MCF 10A (cell line): ENCODE data around the gene THOC2. TPM values are rescaled to one million over a fixed set of nuclear protein-coding genes. Genes with fewer than 3 reads are reported as not detected.

Experiments
- BruUV-seq: library from RNA; stranded (reverse); fragments of 400-500 nt; replicated peaks from 2 replicates; lab custom pipeline; 2021; lab: Mats Ljungman, UMichigan
- CTCF ChIA-PET: fragments of 300-600 bp; sonication (Branson Sonifier 250); formaldehyde crosslinking; extraction: SDS; loops from one replicate; lab custom pipeline; 2021; ENCODE audit warnings: antibody characterized with exemption, inconsistent platforms; lab: Yijun Ruan, JAX
- POLR2A ChIA-PET: fragments of 300-600, 350-650 bp; sonication (Branson Sonifier 250); formaldehyde crosslinking; extraction: SDS; loops from one replicate; lab custom pipeline; 2020; ENCODE audit warnings: antibody characterized with exemption, inconsistent platforms; lab: Yijun Ruan, JAX
- DNase-seq: peaks from one replicate; pipeline ENCODE4 v3.0.0-alpha.2; 2018; ENCODE audit not compliant: unreplicated experiment
- H3K27ac Mint-ChIP-seq: one replicate; pipeline ENCODE4 v1.8.0; 2022; ENCODE audit warnings: mild to moderate bottlenecking, low read depth, mixed read lengths; ENCODE audit not compliant: unreplicated experiment
- H3K27me3 Mint-ChIP-seq: one replicate; pipeline ENCODE4 v1.8.0; 2022; ENCODE audit warnings: mixed read lengths; ENCODE audit not compliant: insufficient read depth, unreplicated experiment
- H3K36me3 Mint-ChIP-seq: one replicate; pipeline ENCODE4 v1.8.0; 2022; ENCODE audit warnings: mild to moderate bottlenecking, moderate library complexity, mixed read lengths; ENCODE audit not compliant: insufficient read depth, unreplicated experiment
- H3K4me1 Mint-ChIP-seq: one replicate; pipeline ENCODE4 v1.8.0; 2022; ENCODE audit warnings: mixed read lengths; ENCODE audit not compliant: insufficient read depth, unreplicated experiment
- H3K4me3 Mint-ChIP-seq: one replicate; pipeline ENCODE4 v1.8.0; 2022; ENCODE audit warnings: mild to moderate bottlenecking, moderate library complexity, mixed read lengths; ENCODE audit not compliant: unreplicated experiment
- H3K9me3 Mint-ChIP-seq: one replicate; pipeline ENCODE4 v1.8.0; 2022; ENCODE audit warnings: mixed read lengths; ENCODE audit not compliant: unreplicated experiment
- intact Hi-C: fragments of 100-400 bp; cut with micrococcal nuclease; formaldehyde crosslinking; loops from 2 replicates; pipeline ENCODE4 v1.14.1; 2022
- total RNA-seq: library from RNA; stranded (reverse); gene quantifications from 2 replicates; pipeline ENCODE4 v1.2.3, GENCODE V29; 2022
- TF ChIP-seq, protein P1 (sequence below): fragments of 200-600 bp; IDR thresholded peaks from one replicate; pipeline ENCODE4 v1.8.0; 2022; ENCODE audit warnings: antibody characterized with exemption, mild to moderate bottlenecking; ENCODE audit not compliant: unreplicated experiment

Gene THOC2
- total RNA-seq, 1 experiment from 2014 or later, result 75.4 TPM

DNA sequence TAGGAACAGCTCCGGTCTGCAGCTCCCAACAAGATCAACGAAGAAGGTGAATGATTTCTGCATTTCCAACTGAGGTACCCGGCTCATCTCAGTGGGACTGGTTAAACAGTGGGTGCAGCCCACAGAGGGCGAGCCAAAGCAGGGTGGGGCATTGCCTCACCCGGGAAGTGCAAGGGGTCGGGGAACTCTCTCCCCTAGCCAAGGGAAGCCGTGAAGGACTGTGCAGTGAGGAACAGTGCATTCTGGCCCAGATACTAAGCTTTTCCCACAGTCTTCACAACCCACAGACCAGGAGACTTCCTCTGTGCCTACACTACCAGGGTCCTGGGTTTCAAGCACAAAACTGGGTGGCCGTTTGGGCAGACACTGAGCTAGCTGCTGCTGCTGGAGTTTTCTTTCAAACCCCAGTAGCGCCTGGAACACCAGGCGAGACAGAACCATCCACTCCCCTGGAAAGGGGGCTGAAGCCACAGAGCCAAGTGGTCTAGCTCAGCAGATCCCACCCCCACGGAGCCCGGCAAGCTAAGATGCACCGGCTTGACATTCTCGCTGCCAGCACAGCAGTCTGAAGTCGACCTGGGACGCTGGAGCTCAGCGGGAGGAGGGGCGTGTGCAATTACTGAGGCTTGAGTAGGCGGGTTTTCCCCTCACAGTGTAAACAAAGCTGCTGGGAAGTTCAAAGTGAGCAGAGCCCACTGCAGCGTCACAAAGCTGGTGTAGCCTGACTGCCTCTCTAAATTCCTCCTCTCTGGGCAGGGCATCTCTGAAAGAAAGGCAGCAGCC, 84.6 kb downstream of the THOC2 start:
- DNase-seq, result no peak
- Mint-ChIP-seq H3K4me1 (no peaks in the 10 kb centered on the region), H3K27me3 (no peaks in the 10 kb centered on the region), H3K27ac (no peak overlapping the region), H3K4me3 (no peak overlapping the region), H3K9me3 (peaks cover 22% of the 10 kb centered on the region), H3K36me3 (peaks cover 28% of the 10 kb centered on the region)
- intact Hi-C loops, result no loop called here
- POLR2A ChIA-PET, result no interaction called here
- no TSS peak for BruUV-seq
- CTCF ChIA-PET, result interaction anchor here (0.6 kb wide), 1 partner anchor 193 kb away, joined by 3 read pairs; no protein-coding TSS in a partner anchor
- TF ChIP-seq, protein P1, sequence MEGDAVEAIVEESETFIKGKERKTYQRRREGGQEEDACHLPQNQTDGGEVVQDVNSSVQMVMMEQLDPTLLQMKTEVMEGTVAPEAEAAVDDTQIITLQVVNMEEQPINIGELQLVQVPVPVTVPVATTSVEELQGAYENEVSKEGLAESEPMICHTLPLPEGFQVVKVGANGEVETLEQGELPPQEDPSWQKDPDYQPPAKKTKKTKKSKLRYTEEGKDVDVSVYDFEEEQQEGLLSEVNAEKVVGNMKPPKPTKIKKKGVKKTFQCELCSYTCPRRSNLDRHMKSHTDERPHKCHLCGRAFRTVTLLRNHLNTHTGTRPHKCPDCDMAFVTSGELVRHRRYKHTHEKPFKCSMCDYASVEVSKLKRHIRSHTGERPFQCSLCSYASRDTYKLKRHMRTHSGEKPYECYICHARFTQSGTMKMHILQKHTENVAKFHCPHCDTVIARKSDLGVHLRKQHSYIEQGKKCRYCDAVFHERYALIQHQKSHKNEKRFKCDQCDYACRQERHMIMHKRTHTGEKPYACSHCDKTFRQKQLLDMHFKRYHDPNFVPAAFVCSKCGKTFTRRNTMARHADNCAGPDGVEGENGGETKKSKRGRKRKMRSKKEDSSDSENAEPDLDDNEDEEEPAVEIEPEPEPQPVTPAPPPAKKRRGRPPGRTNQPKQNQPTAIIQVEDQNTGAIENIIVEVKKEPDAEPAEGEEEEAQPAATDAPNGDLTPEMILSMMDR, result no peak

DNA sequence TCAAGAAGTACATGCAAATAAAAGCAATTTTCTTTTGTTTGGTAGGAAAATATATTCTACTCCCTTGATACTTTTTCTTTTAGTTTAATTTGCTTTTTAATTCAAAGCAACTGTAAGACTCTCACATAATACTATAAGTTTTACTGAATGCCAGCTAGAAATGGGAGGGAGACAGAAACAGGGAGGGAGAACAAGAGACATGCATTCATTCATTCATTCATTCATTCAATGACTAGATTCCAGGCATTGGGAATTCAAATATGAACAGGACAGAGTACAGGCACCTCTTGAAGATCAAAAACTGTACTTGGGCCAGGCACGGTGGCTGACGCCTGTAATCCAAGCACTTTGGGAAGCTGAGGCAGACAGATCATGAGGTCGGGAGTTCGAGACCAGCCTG, 85.6 kb downstream of the THOC2 start:
- intact Hi-C loops, result no loop called here
- Mint-ChIP-seq H3K9me3 (peaks cover 22% of the 10 kb centered on the region), H3K4me3 (no peak overlapping the region), H3K36me3 (peaks cover 19% of the 10 kb centered on the region), H3K27ac (no peak overlapping the region), H3K4me1 (no peaks in the 10 kb centered on the region), H3K27me3 (no peaks in the 10 kb centered on the region)
- TF ChIP-seq, protein P1, result no peak
- ChIA-PET CTCF (interaction anchor here (0.6 kb wide), 1 partner anchor 81 kb away, joined by 3 read pairs; no protein-coding TSS in a partner anchor), POLR2A (no interaction called here)
- BruUV-seq, result no TSS peak
- DNase-seq, result no peak

DNA sequence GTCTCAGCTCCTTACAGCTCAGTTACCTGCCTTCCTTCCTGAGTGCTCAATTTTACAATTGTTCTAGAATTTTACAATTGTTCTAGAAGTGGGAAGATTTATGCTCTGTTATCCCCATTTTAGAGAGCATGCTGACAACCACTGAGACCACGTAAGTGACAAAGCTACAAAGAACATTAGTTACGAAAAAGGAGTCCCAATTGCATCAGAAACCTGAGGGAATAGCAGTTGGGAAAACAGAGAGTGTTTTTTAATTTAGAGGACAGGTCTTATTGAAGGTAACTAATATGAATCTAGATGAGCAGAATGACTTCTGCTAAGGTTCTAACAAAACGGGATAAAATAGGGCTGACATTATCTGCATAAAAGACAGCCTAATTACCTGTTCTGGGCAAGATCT, 103.3 kb downstream of the THOC2 start:
- H3K27ac Mint-ChIP-seq, result no peak overlapping the region
- no peak overlapping the region for H3K4me3 Mint-ChIP-seq
- intact Hi-C loops, result no loop called here
- H3K36me3 Mint-ChIP-seq, result peaks cover 59% of the 10 kb centered on the region
- ChIA-PET POLR2A (interaction anchor here (0.6 to 1.3 kb wide), 2 partner anchors 10 to 671 kb away, joined by 3 to 4 read pairs; no protein-coding TSS in a partner anchor), CTCF (interaction anchor here (0.6 kb wide), 4 partner anchors 9 to 275 kb away, joined by 3 read pairs; no protein-coding TSS in a partner anchor)
- no peaks in the 10 kb centered on the region for H3K27me3 Mint-ChIP-seq
- H3K9me3 Mint-ChIP-seq, result no peaks in the 10 kb centered on the region
- no peaks in the 10 kb centered on the region for H3K4me1 Mint-ChIP-seq
- BruUV-seq, result no TSS peak
- DNase-seq, result no peak
- TF ChIP-seq, protein P1, result no peak

DNA sequence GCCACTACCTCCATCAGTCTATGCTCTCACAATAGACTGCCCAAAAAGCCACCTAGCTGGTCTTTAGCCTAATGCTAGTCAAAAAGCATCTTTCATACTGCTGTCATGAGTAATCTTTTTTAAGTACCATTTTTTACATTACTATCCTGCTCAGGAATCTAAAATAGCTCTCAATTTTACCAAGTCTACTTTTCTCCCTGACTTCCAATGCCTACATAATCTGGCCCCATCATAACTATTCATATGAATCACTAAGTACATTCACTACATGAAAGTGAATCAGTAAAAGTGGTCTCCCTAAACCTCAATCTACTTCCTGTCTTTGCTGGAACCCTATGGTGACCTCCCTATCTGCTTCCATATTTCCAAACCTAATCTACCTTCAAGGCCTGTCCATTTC, 105.9 kb downstream of the THOC2 start:
- CTCF ChIA-PET, result interaction anchor here (0.6 kb wide), 1 partner anchor 44 kb away, joined by 3 read pairs; no protein-coding TSS in a partner anchor
- POLR2A ChIA-PET, result no interaction called here
- intact Hi-C loops, result no loop called here
- Mint-ChIP-seq H3K36me3 (peaks cover 61% of the 10 kb centered on the region), H3K4me1 (no peaks in the 10 kb centered on the region), H3K27me3 (no peaks in the 10 kb centered on the region), H3K27ac (no peak overlapping the region), H3K4me3 (no peak overlapping the region), H3K9me3 (no peaks in the 10 kb centered on the region)
- BruUV-seq, result no TSS peak
- TF ChIP-seq, protein P1, result no peak
- no peak for DNase-seq
